Neural cell (in vitro differentiated cells): ENCODE results near the gene MXRA7.

Source experiments
- EZH2 ChIP-seq: fragments of 200-600, 300-800 bp; shearing (Covaris generic), sonication (generic); IDR thresholded peaks from 2 replicates; pipeline ENCODE4 v1.6.1; 2014; ENCODE audit warnings: antibody characterized with exemption, low read length, borderline replicate concordance, mild to moderate bottlenecking; ENCODE audit not compliant: insufficient read depth, poor library complexity, severe bottlenecking
- POLR2AphosphoS5 ChIP-seq: IDR thresholded peaks from 2 replicates; pipeline ENCODE4 v1.6.1; 2012
- TAF1 ChIP-seq: IDR thresholded peaks from 2 replicates; pipeline ENCODE4 v1.6.1; 2012; ENCODE audit warnings: low read depth
- TF ChIP-seq, protein P1 (sequence below): fragments of 450-650 bp; IDR thresholded peaks from 2 replicates; pipeline ENCODE4 v1.5.1; 2014; ENCODE audit warnings: antibody characterized with exemption, mild to moderate bottlenecking, moderate library complexity; ENCODE audit not compliant: poor library complexity, severe bottlenecking

DNA sequence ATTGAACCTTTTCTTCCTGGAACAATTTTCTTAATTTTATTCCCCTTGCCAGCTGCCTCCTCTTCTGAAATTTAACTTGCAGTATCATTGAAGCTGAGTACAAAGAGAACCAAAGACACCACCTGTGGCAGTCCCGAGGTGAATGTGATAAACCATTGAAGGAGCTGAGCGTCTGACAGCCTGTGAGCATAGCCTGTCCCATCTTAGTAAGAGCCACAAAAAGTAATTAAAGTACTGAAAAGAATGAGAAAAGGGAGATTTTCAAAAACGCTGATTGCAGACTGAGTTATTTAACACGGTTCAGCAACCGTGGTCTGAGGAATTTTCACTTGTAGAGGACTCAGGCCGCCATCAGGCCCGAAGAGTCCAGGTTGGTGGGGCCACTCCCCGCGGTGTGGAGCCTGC, 40.0 kb downstream of the MXRA7 start:
- TF ChIP-seq, protein P1, sequence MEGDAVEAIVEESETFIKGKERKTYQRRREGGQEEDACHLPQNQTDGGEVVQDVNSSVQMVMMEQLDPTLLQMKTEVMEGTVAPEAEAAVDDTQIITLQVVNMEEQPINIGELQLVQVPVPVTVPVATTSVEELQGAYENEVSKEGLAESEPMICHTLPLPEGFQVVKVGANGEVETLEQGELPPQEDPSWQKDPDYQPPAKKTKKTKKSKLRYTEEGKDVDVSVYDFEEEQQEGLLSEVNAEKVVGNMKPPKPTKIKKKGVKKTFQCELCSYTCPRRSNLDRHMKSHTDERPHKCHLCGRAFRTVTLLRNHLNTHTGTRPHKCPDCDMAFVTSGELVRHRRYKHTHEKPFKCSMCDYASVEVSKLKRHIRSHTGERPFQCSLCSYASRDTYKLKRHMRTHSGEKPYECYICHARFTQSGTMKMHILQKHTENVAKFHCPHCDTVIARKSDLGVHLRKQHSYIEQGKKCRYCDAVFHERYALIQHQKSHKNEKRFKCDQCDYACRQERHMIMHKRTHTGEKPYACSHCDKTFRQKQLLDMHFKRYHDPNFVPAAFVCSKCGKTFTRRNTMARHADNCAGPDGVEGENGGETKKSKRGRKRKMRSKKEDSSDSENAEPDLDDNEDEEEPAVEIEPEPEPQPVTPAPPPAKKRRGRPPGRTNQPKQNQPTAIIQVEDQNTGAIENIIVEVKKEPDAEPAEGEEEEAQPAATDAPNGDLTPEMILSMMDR = no peak
- TF ChIP-seq EZH2 = no peak
- no peak for TF ChIP-seq POLR2AphosphoS5
- TF ChIP-seq TAF1 = no peak
